Measurements from ENCODE around the gene COA5. TPM values are rescaled to one million over a fixed set of nuclear protein-coding genes. Genes with fewer than 3 reads are reported as not detected.
A peak's percentile ranks its signal among the peaks of the same experiment; 100 is the strongest.

The COA5 gene
- total RNA-seq, 2 experiments from 2014 or later, result 33.6 to 40.0 TPM

DNA sequence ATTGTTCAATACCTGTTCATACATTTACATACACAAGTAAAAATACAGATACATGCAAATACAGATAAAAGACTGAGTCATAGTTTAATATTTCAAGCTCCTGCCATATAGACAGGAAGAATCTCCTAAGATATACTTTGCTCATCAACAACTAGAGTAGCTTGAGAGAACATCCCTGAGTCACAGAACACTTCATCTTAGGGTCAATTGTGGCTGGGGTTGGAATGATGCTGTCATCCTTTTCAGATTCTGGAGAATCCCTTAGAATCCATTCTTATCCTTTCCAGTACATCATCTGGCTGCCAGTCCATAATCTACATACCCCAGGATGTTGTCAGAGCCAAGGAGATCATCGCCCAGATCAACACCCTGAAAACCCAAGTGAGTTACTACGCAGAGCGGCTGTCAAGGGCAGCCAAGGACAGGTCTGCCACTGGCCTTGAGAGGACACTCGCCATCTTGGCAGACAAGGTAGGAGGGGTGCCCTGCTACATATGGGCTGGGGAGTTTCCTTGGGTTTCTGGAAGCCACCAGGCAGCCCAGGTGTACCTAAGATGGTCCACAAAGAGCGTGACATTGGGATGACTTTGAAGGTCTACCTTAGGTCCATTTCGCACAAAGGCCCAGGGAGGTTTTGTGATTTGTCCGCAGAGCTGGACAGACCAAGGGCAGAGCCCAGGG lies 55.7 kb downstream of the COA5 start:
- Histone ChIP-seq H3K9me3 (ENCODE audit: low read length) (no peaks in the 10 kb centered on the region), H3K4me1 (ENCODE audit: insufficient read depth, low read length, poor library complexity, severe bottlenecking) (peaks cover 81% of the 10 kb centered on the region), H3K36me3 (ENCODE audit: insufficient read depth, low read length) (peaks cover 21% of the 10 kb centered on the region; the same call in 1 of the 2 replicates), H3K27ac (ENCODE audit: low read depth, low read length, poor library complexity, severe bottlenecking) (no peak overlapping the region), H4K20me1 (ENCODE audit: insufficient read depth, low read length) (no peaks in the 10 kb centered on the region), H3K4me2 (ENCODE audit: low read length) (no peak overlapping the region), H3K4me3 (ENCODE audit: low read depth, low read length, poor library complexity, severe bottlenecking) (no peak overlapping the region), H3K79me2 (ENCODE audit: insufficient read depth, low read depth, low read length) (no peaks in the 10 kb centered on the region), H2AFZ (ENCODE audit: low read length) (no peak overlapping the region), H3K9me2 (ENCODE audit: insufficient read depth, low read length) (no peaks in the 10 kb centered on the region)
- BruUV-seq (replicated peaks), result no TSS peak
- CTCF ChIA-PET (ENCODE audit: unreplicated experiment), result no interaction called here
- no peak for TF ChIP-seq CTCF (conservative IDR thresholded peaks at IDR 0.05; ENCODE audit: low read length)
- TF ChIP-seq EZH2phosphoT487 (IDR thresholded peaks at IDR 0.05; ENCODE audit: borderline replicate concordance, low read depth, low read length), result no peak
- POLR2A ChIA-PET, result interaction anchor here (1.2 to 2.4 kb wide), 2 partner anchors 10 to 11 kb away, joined by 5 to 9 read pairs; no protein-coding TSS in a partner anchor
- DNase-seq (ENCODE audit: low spot score), result no peak
- intact Hi-C loops (cut with micrococcal nuclease; ENCODE audit: unreplicated experiment), result loop anchor here (5.0 kb wide), 1 partner anchor 65 kb away; no protein-coding TSS in a partner anchor

DNA sequence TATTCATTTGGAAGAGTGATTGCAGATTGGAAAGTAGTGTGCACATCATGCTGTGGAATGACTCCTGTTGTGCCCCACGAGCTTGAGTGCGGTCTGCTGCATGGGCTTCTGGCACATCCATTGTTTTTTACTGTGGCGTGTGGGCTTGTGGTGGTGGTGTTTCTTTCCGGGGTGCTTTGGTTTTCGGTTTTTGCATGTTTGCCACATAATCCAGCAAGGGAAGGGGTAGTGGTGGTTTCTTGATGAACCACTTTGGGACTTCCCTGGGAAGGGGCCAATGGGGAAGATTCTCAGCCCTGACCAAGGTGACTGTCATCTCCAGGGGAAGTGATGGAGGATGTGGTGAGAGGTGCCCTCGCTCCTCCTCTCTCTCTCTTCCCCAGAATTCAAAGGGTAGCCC lies 57.0 kb downstream of the COA5 start:
- CTCF ChIA-PET (ENCODE audit: unreplicated experiment), result interaction anchor here (0.6 kb wide), 1 partner anchor 18 kb away, joined by 3 read pairs; no protein-coding TSS in a partner anchor
- no peaks in the 10 kb centered on the region for H3K9me2 ChIP-seq (ENCODE audit: insufficient read depth, low read length)
- no peak overlapping the region for H2AFZ ChIP-seq (ENCODE audit: low read length)
- intact Hi-C loops (cut with micrococcal nuclease; ENCODE audit: unreplicated experiment), result loop anchor here (5.0 kb wide), 1 partner anchor 64 kb away; no protein-coding TSS in a partner anchor
- BruUV-seq (replicated peaks), result no TSS peak
- no peak overlapping the region for H3K27ac ChIP-seq (ENCODE audit: low read depth, low read length, poor library complexity, severe bottlenecking)
- H3K9me3 ChIP-seq (ENCODE audit: low read length), result no peaks in the 10 kb centered on the region
- H3K4me1 ChIP-seq (ENCODE audit: insufficient read depth, low read length, poor library complexity, severe bottlenecking), result peaks cover 77% of the 10 kb centered on the region
- no peak overlapping the region for H3K4me2 ChIP-seq (ENCODE audit: low read length)
- no peaks in the 10 kb centered on the region for H4K20me1 ChIP-seq (ENCODE audit: insufficient read depth, low read length)
- H3K79me2 ChIP-seq (ENCODE audit: insufficient read depth, low read depth, low read length), result no peaks in the 10 kb centered on the region
- TF ChIP-seq CTCF (conservative IDR thresholded peaks at IDR 0.05; ENCODE audit: low read length) (no peak), EZH2phosphoT487 (IDR thresholded peaks at IDR 0.05; ENCODE audit: borderline replicate concordance, low read depth, low read length) (no peak)
- DNase-seq (ENCODE audit: low spot score), result no peak
- peaks cover 26% of the 10 kb centered on the region; the same call in 1 of the 2 replicates for H3K36me3 ChIP-seq (ENCODE audit: insufficient read depth, low read length)
- H3K4me3 ChIP-seq (ENCODE audit: low read depth, low read length, poor library complexity, severe bottlenecking), result no peak overlapping the region
- POLR2A ChIA-PET, result interaction anchor here (0.5 to 2.4 kb wide), 3 partner anchors 10 to 543 kb away, joined by 3 to 9 read pairs (median 4); no protein-coding TSS in a partner anchor

DNA sequence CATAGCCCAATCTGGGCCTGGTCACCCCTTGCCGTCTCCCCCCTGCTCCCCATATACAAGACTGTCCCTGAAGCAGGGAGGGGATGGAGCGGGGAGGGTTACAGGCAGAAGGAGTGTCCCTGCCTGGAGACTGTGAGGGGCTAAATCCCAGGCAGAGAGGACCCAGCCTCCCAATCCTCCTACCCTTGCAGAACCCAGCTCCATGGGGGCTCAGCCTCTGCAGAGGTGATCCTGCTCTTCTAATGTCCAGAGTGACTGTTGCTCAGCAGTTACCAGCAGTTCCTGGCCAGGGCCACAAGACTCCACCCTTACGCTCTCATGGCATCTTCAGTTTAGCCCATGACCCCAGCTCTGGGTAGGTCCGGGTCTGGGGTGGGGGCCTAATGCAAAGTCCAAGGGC lies 58.1 kb downstream of the COA5 start:
- Histone ChIP-seq H3K4me1 (ENCODE audit: insufficient read depth, low read length, poor library complexity, severe bottlenecking) (peaks cover 65% of the 10 kb centered on the region), H3K9me2 (ENCODE audit: insufficient read depth, low read length) (no peaks in the 10 kb centered on the region), H4K20me1 (ENCODE audit: insufficient read depth, low read length) (no peaks in the 10 kb centered on the region), H3K36me3 (ENCODE audit: insufficient read depth, low read length) (peaks cover 19% of the 10 kb centered on the region; the same call in 1 of the 2 replicates), H3K27ac (ENCODE audit: low read depth, low read length, poor library complexity, severe bottlenecking) (peak overlapping the region; percentile 81), H3K4me3 (ENCODE audit: low read depth, low read length, poor library complexity, severe bottlenecking) (no peak overlapping the region), H3K9me3 (ENCODE audit: low read length) (no peaks in the 10 kb centered on the region), H3K4me2 (ENCODE audit: low read length) (peak overlapping the region; percentile 50), H3K79me2 (ENCODE audit: insufficient read depth, low read depth, low read length) (no peaks in the 10 kb centered on the region), H2AFZ (ENCODE audit: low read length) (no peak overlapping the region)
- intact Hi-C loops (cut with micrococcal nuclease; ENCODE audit: unreplicated experiment), result loop anchor here (5.0 kb wide), 1 partner anchor 63 kb away; no protein-coding TSS in a partner anchor
- TF ChIP-seq EZH2phosphoT487 (IDR thresholded peaks at IDR 0.05; ENCODE audit: borderline replicate concordance, low read depth, low read length) (no peak), CTCF (conservative IDR thresholded peaks at IDR 0.05; ENCODE audit: low read length) (no peak; the same call in 1 of the 2 replicates)
- ChIA-PET POLR2A (no interaction called here), CTCF (ENCODE audit: unreplicated experiment) (no interaction called here)
- DNase-seq (ENCODE audit: low spot score), result no peak
- BruUV-seq (replicated peaks), result no TSS peak
